Measurements from ENCODE around the gene SLC35F4. TPM values are rescaled to one million over a fixed set of nuclear protein-coding genes. Genes with fewer than 3 reads are reported as not detected.

Gene SLC35F4
- total RNA-seq, 1 donor from 2014 or later, result not detected

DNA sequence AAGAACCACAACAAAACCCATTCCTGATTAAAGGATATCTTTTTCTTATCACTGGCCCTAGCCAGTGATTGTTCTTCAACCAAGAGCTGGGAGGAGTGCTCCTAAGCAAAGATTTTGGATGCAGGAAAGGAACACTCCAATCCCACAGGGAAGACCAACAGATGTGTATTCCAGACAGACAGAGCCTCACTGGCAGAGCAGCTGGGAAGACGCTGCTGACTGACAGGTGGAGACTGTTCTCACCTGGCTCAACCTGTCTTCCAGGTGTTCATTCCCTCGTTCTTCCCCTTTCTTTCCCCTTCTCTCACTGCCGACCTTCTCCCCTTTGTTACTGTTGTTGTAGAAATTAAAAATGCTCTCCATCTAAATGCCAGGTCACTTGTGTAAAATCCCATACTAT is 282.5 kb downstream of the SLC35F4 start:
- H3K27ac Mint-ChIP-seq (ENCODE audit: unreplicated experiment), result no peak overlapping the region
- peaks cover 5% of the 10 kb centered on the region for H3K9me3 Mint-ChIP-seq (ENCODE audit: unreplicated experiment)
- peaks cover 2% of the 10 kb centered on the region for H3K27me3 Mint-ChIP-seq (ENCODE audit: unreplicated experiment)
- H3K36me3 Mint-ChIP-seq (ENCODE audit: unreplicated experiment), result peaks cover 5% of the 10 kb centered on the region
- TF ChIP-seq, protein P1, sequence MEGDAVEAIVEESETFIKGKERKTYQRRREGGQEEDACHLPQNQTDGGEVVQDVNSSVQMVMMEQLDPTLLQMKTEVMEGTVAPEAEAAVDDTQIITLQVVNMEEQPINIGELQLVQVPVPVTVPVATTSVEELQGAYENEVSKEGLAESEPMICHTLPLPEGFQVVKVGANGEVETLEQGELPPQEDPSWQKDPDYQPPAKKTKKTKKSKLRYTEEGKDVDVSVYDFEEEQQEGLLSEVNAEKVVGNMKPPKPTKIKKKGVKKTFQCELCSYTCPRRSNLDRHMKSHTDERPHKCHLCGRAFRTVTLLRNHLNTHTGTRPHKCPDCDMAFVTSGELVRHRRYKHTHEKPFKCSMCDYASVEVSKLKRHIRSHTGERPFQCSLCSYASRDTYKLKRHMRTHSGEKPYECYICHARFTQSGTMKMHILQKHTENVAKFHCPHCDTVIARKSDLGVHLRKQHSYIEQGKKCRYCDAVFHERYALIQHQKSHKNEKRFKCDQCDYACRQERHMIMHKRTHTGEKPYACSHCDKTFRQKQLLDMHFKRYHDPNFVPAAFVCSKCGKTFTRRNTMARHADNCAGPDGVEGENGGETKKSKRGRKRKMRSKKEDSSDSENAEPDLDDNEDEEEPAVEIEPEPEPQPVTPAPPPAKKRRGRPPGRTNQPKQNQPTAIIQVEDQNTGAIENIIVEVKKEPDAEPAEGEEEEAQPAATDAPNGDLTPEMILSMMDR (IDR thresholded peaks at IDR 0.05; ENCODE audit: partially characterized antibody, unreplicated experiment), result no peak
- H3K4me3 Mint-ChIP-seq (ENCODE audit: unreplicated experiment), result no peak overlapping the region
- DNase-seq, result no peak
- peaks cover 10% of the 10 kb centered on the region for H3K4me1 Mint-ChIP-seq (ENCODE audit: low read depth, unreplicated experiment)

DNA sequence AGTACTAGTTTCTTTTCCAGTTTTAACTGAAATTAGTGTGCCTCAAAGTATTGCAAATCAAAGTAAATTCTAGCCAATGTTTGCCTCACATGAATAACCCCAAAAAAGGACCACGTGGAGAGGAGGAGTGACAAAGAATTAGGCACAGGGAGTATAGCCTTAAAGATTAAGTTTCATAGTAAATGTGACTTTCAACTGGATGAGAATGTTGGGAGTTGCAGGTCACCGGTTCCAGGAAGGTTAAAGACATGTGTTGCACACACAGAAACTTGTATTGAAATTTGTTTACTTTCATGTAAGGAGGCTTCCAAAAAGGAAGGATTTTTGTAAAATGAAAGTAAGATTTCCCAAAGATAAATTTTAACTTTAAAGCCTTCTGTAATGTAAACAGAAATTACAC is 283.1 kb downstream of the SLC35F4 start:
- Mint-ChIP-seq H3K27ac (ENCODE audit: unreplicated experiment) (no peak overlapping the region), H3K4me1 (ENCODE audit: low read depth, unreplicated experiment) (peaks cover 10% of the 10 kb centered on the region), H3K9me3 (ENCODE audit: unreplicated experiment) (peaks cover 5% of the 10 kb centered on the region), H3K36me3 (ENCODE audit: unreplicated experiment) (peaks cover 5% of the 10 kb centered on the region), H3K4me3 (ENCODE audit: unreplicated experiment) (no peak overlapping the region), H3K27me3 (ENCODE audit: unreplicated experiment) (peaks cover 2% of the 10 kb centered on the region)
- DNase-seq, result no peak
- TF ChIP-seq, protein P1 (IDR thresholded peaks at IDR 0.05; ENCODE audit: partially characterized antibody, unreplicated experiment), result no peak

DNA sequence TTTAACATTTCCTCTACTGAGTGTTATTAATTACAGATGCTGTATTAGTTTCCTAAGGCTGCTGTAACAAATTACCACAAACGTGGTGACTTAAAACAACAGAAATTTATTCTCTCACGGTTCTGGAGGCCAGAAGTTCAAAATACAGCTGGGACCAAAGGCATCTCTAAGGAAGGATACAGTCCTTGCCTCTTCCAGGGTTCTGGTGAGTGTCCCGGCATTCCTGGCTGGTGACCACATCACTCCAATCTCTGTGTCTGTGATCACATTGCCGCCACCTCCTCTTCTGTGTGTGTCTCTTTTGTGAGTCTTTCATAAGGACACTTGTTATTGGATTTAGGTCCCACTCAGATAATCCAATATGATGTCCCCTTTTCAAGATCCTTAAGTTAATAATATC is 287.1 kb downstream of the SLC35F4 start:
- no peak for DNase-seq
- TF ChIP-seq, protein P1 (IDR thresholded peaks at IDR 0.05; ENCODE audit: partially characterized antibody, unreplicated experiment), result no peak
- H3K9me3 Mint-ChIP-seq (ENCODE audit: unreplicated experiment), result no peaks in the 10 kb centered on the region
- H3K4me3 Mint-ChIP-seq (ENCODE audit: unreplicated experiment), result no peak overlapping the region
- peaks cover 12% of the 10 kb centered on the region for H3K4me1 Mint-ChIP-seq (ENCODE audit: low read depth, unreplicated experiment)
- H3K27me3 Mint-ChIP-seq (ENCODE audit: unreplicated experiment), result no peaks in the 10 kb centered on the region
- H3K27ac Mint-ChIP-seq (ENCODE audit: unreplicated experiment), result no peak overlapping the region
- no peaks in the 10 kb centered on the region for H3K36me3 Mint-ChIP-seq (ENCODE audit: unreplicated experiment)

DNA sequence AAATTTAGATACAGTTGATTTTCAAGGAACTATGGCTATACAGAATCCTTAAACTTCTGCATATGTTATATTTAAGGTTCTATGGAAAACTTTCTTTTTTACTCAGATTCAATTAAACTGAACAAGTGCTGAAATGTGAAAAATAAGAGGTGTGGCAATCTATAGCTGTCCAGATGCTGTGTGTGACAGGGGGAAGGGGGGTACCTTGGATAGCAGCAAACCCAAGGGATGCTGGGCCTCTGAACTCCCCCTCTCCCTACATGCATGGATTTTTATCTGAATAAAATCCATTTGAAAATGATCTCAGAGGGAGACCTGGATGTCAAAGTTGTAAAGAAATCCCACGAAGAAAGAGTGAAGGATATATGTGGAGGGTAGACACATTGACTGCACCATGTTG is 289.4 kb downstream of the SLC35F4 start:
- H3K4me1 Mint-ChIP-seq (ENCODE audit: low read depth, unreplicated experiment), result peaks cover 6% of the 10 kb centered on the region
- H3K36me3 Mint-ChIP-seq (ENCODE audit: unreplicated experiment), result no peaks in the 10 kb centered on the region
- no peaks in the 10 kb centered on the region for H3K9me3 Mint-ChIP-seq (ENCODE audit: unreplicated experiment)
- no peak overlapping the region for H3K4me3 Mint-ChIP-seq (ENCODE audit: unreplicated experiment)
- DNase-seq, result no peak
- no peaks in the 10 kb centered on the region for H3K27me3 Mint-ChIP-seq (ENCODE audit: unreplicated experiment)
- no peak overlapping the region for H3K27ac Mint-ChIP-seq (ENCODE audit: unreplicated experiment)
- TF ChIP-seq, protein P1 (IDR thresholded peaks at IDR 0.05; ENCODE audit: partially characterized antibody, unreplicated experiment), result no peak

DNA sequence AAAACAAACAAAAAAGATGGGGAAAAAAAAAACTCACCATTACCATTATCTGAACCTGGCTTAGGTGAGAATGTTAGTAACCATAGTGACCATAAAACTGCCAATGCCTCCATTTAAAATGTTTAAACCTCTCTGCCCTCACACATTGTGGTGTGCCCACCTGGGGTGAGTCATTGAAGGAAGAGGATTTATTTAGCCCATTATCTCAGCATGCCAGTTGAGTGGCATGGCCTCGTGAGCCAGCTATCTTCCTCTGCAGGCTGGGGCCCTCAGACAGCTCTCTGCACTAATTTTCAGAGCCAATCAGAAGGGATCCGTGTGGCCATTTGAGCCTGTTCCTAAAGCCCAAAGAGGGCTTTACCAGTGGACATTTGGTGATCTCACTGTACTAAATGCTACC is 290.4 kb downstream of the SLC35F4 start:
- Mint-ChIP-seq H3K27me3 (ENCODE audit: unreplicated experiment) (no peaks in the 10 kb centered on the region), H3K4me1 (ENCODE audit: low read depth, unreplicated experiment) (peaks cover 8% of the 10 kb centered on the region), H3K9me3 (ENCODE audit: unreplicated experiment) (no peaks in the 10 kb centered on the region), H3K36me3 (ENCODE audit: unreplicated experiment) (no peaks in the 10 kb centered on the region), H3K27ac (ENCODE audit: unreplicated experiment) (no peak overlapping the region), H3K4me3 (ENCODE audit: unreplicated experiment) (no peak overlapping the region)
- no peak for DNase-seq
- TF ChIP-seq, protein P1 (IDR thresholded peaks at IDR 0.05; ENCODE audit: partially characterized antibody, unreplicated experiment), result no peak
